Lower leg skin (tissue), 3 donors: ENCODE data around the gene TOMT.

Experiments used
- POLR2A ChIP-seq, 2 donors: fragments of 450-650 bp; IDR thresholded peaks; one replicate each; pipeline ENCODE4 v1.6.1; 2016 to 2017; ENCODE audit warnings: antibody characterized with exemption in 2 of 2, mild to moderate bottlenecking in 1 of 2, moderate library complexity in 1 of 2
- TF ChIP-seq, protein P1 (sequence below), 3 donors: fragments of 450-650 bp; IDR thresholded peaks; one replicate each; pipeline ENCODE4 v1.5.1; 2016; ENCODE audit warnings: antibody characterized with exemption in 3 of 3, mild to moderate bottlenecking in 3 of 3, moderate library complexity in 2 of 3

DNA sequence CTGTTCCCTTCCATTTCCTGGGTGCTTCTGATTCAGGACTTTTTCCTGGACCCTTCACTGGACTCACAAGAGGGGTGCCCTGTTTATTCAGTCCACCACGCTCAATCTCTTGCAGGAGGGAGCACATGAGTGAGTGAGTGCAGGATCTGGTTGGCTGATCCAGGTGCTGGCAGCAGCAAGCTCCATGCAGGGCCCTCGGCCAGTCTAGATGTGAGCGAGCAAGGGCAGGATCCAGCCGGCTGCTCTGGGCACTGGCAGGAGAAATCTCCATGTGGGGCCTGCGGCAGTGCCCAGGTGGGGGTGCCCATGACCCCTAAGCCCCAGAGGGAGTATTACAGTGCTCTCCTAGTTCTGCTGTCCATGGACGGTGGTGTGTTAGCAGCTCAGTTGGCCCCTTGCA, 18.3 kb downstream of the TOMT start:
- TF ChIP-seq, protein P1, sequence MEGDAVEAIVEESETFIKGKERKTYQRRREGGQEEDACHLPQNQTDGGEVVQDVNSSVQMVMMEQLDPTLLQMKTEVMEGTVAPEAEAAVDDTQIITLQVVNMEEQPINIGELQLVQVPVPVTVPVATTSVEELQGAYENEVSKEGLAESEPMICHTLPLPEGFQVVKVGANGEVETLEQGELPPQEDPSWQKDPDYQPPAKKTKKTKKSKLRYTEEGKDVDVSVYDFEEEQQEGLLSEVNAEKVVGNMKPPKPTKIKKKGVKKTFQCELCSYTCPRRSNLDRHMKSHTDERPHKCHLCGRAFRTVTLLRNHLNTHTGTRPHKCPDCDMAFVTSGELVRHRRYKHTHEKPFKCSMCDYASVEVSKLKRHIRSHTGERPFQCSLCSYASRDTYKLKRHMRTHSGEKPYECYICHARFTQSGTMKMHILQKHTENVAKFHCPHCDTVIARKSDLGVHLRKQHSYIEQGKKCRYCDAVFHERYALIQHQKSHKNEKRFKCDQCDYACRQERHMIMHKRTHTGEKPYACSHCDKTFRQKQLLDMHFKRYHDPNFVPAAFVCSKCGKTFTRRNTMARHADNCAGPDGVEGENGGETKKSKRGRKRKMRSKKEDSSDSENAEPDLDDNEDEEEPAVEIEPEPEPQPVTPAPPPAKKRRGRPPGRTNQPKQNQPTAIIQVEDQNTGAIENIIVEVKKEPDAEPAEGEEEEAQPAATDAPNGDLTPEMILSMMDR (IDR thresholded peaks at IDR 0.05) = no peak
- TF ChIP-seq POLR2A (IDR thresholded peaks at IDR 0.05) = no peak
